Trophoblast cell (in vitro differentiated cells and primary cell): Measurements from ENCODE around the gene EMP2.

Experiments used
- DNase-seq, 2 donors: peaks; one replicate each; pipeline ENCODE4 v3.0.0-alpha.2; 2016
- H2AFZ ChIP-seq: 2 replicates; pipeline ENCODE4 v1.6.1; 2013; ENCODE audit warnings: low read length, moderate library complexity, mild to moderate bottlenecking; ENCODE audit not compliant: insufficient read depth, poor library complexity
- H2AK5ac ChIP-seq: 2 replicates; pipeline ENCODE4 v1.6.1; 2013; ENCODE audit warnings: mild to moderate bottlenecking, low read length
- H2BK120ac ChIP-seq: 2 replicates; pipeline ENCODE4 v1.6.1; 2013; ENCODE audit warnings: low read length, mild to moderate bottlenecking, moderate library complexity; ENCODE audit not compliant: insufficient read depth, poor library complexity
- H2BK12ac ChIP-seq: 2 replicates; pipeline ENCODE4 v1.6.1; 2013; ENCODE audit warnings: mild to moderate bottlenecking, low read length, moderate library complexity
- H2BK5ac ChIP-seq: 2 replicates; pipeline ENCODE4 v1.6.1; 2013; ENCODE audit warnings: low read length, low read depth, moderate library complexity, mild to moderate bottlenecking; ENCODE audit not compliant: poor library complexity
- H3K14ac ChIP-seq: 2 replicates; pipeline ENCODE4 v1.6.1; 2013; ENCODE audit warnings: mild to moderate bottlenecking, low read length
- H3K18ac ChIP-seq: 2 replicates; pipeline ENCODE4 v1.6.1; 2013; ENCODE audit warnings: mild to moderate bottlenecking, low read length
- H3K23ac ChIP-seq: 2 replicates; pipeline ENCODE4 v1.6.1; 2013; ENCODE audit warnings: low read length
- H3K27ac ChIP-seq: 2 replicates; pipeline ENCODE4 v1.5.1; 2013; ENCODE audit warnings: low read depth, mild to moderate bottlenecking, inconsistent platforms, low read length, moderate library complexity
- H3K27me3 ChIP-seq: 2 replicates; pipeline ENCODE4 v1.6.1; 2013; ENCODE audit warnings: inconsistent platforms, mild to moderate bottlenecking, low read length, moderate library complexity; ENCODE audit not compliant: insufficient read depth
- H3K36me3 ChIP-seq, 2 experiments: 1 replicate in 1 of 2; 2 replicates in 1 of 2; pipeline ENCODE4 v1.6.1; 2013; ENCODE audit warnings: low read length in 2 of 2, mild to moderate bottlenecking in 2 of 2, moderate library complexity in 1 of 2; ENCODE audit not compliant: insufficient read depth in 2 of 2, control insufficient read depth in 1 of 2
- H3K4ac ChIP-seq: 2 replicates; pipeline ENCODE4 v1.6.1; 2013; ENCODE audit warnings: low read depth, mild to moderate bottlenecking, low read length, moderate library complexity
- H3K4me1 ChIP-seq, 2 experiments: 1 replicate in 1 of 2; 2 replicates in 1 of 2; pipeline ENCODE4 v1.6.1; 2013; ENCODE audit warnings: low read length in 2 of 2, mild to moderate bottlenecking in 2 of 2, moderate library complexity in 1 of 2; ENCODE audit not compliant: insufficient read depth in 2 of 2, control insufficient read depth in 1 of 2
- H3K4me2 ChIP-seq: 2 replicates; pipeline ENCODE4 v1.6.1; 2013; ENCODE audit warnings: inconsistent platforms, mild to moderate bottlenecking, low read length, moderate library complexity
- H3K4me3 ChIP-seq: 2 replicates; pipeline ENCODE4 v1.5.1; 2013; ENCODE audit warnings: mild to moderate bottlenecking, low read depth, low read length, inconsistent platforms
- H3K79me1 ChIP-seq: one replicate; pipeline ENCODE4 v1.6.1; 2013; ENCODE audit warnings: low read length
- H3K79me2 ChIP-seq: 2 replicates; pipeline ENCODE4 v1.6.1; 2013; ENCODE audit warnings: low read length, mild to moderate bottlenecking; ENCODE audit not compliant: control insufficient read depth, insufficient read depth, poor library complexity
- H3K9ac ChIP-seq: 2 replicates; pipeline ENCODE4 v1.6.1; 2013; ENCODE audit warnings: mild to moderate bottlenecking, low read length
- H3K9me3 ChIP-seq: 2 replicates; pipeline ENCODE4 v1.6.1; 2013; ENCODE audit warnings: low read depth, mild to moderate bottlenecking, control low read depth, inconsistent platforms, low read length; ENCODE audit not compliant: insufficient read depth
- H4K12ac ChIP-seq: 2 replicates; pipeline ENCODE4 v1.6.1; 2013; ENCODE audit warnings: low read depth, mild to moderate bottlenecking, low read length, moderate library complexity
- H4K8ac ChIP-seq: 2 replicates; pipeline ENCODE4 v1.6.1; 2013; ENCODE audit warnings: low read depth, mild to moderate bottlenecking, low read length, moderate library complexity
- H4K91ac ChIP-seq: one replicate; pipeline ENCODE4 v1.6.1; 2013; ENCODE audit warnings: low read depth, mild to moderate bottlenecking, low read length, moderate library complexity
- WGBS: extraction: QIAGEN DNeasy Blood & Tissue Kit; methylation state at CpG from one replicate; pipeline ENCODE4 v1.1.7; 2013; ENCODE audit warnings: missing lambda C conversion rate; ENCODE audit not compliant: insufficient read length, insufficient coverage; ENCODE audit errors: extremely low coverage; 5-methylcytosine and 5-hydroxymethylcytosine counted together

Gene EMP2

GRCh38 chr16:10607157-10607556 lies 26.8 kb upstream of the EMP2 start:
- Histone ChIP-seq H3K4me1 (peaks cover 12 to 14% of the 10 kb centered on the region in 2 experiments), H3K9me3 (no peaks in the 10 kb centered on the region), H3K4me2 (no peak overlapping the region), H2BK120ac (no peak overlapping the region), H3K18ac (no peak overlapping the region), H2AK5ac (peak overlapping the region; percentile 44), H3K23ac (no peak overlapping the region), H2BK5ac (no peak overlapping the region), H3K36me3 (no peaks in the 10 kb centered on the region), H3K79me1 (peaks cover 14% of the 10 kb centered on the region), H2BK12ac (peak overlapping the region; percentile 47), H3K9ac (no peak overlapping the region), H4K8ac (no peak overlapping the region), H3K27ac (no peak overlapping the region), H4K91ac (no peak overlapping the region), H3K14ac (no peak overlapping the region), H4K12ac (no peak overlapping the region), H3K4me3 (no peak overlapping the region), H3K79me2 (no peaks in the 10 kb centered on the region), H2AFZ (no peak overlapping the region), H3K4ac (no peak overlapping the region), H3K27me3 (no peaks in the 10 kb centered on the region)
- no peak for DNase-seq
- no CpG with 5 or more reads among the region's 3 CpGs for WGBS

- H3K9ac ChIP-seq: no peak overlapping the region
- no peaks in the 10 kb centered on the region for H3K36me3 ChIP-seq
- H4K12ac ChIP-seq: no peak overlapping the region
- no peak overlapping the region for H3K27ac ChIP-seq
- peak overlapping the region; percentile 47 for H2BK12ac ChIP-seq
- H3K4me2 ChIP-seq: no peak overlapping the region
- no peak overlapping the region for H4K8ac ChIP-seq
- peak overlapping the region; percentile 44 for H2AK5ac ChIP-seq
- peaks cover 16 to 17% of the 10 kb centered on the region in 2 experiments for H3K4me1 ChIP-seq
- no peak overlapping the region for H3K18ac ChIP-seq
- DNase-seq: no peak
- H3K79me2 ChIP-seq: no peaks in the 10 kb centered on the region
- H3K4ac ChIP-seq: no peak overlapping the region
- WGBS: no CpG with 5 or more reads among the region's 6 CpGs
- no peak overlapping the region for H3K4me3 ChIP-seq
- H4K91ac ChIP-seq: no peak overlapping the region
- peak overlapping the region; percentile 11 for H2BK120ac ChIP-seq
- H2BK5ac ChIP-seq: no peak overlapping the region
- H3K14ac ChIP-seq: no peak overlapping the region
- H3K79me1 ChIP-seq: peaks cover 18% of the 10 kb centered on the region
- no peaks in the 10 kb centered on the region for H3K27me3 ChIP-seq
- no peak overlapping the region for H3K23ac ChIP-seq
- H2AFZ ChIP-seq: no peak overlapping the region
- no peaks in the 10 kb centered on the region for H3K9me3 ChIP-seq
These were observed 26.2 kb upstream of the EMP2 start for GRCh38 chr16:10606607-10607006.

- peaks cover 25 to 27% of the 10 kb centered on the region in 2 experiments for H3K4me1 ChIP-seq
- H3K18ac ChIP-seq: no peak overlapping the region
- no peak overlapping the region for H4K91ac ChIP-seq
- H3K23ac ChIP-seq: no peak overlapping the region
- no peak overlapping the region for H3K27ac ChIP-seq
- no peak overlapping the region for H4K8ac ChIP-seq
- no peak overlapping the region for H3K9ac ChIP-seq
- H2AK5ac ChIP-seq: no peak overlapping the region
- H2BK12ac ChIP-seq: no peak overlapping the region
- no peaks in the 10 kb centered on the region for H3K79me2 ChIP-seq
- no peaks in the 10 kb centered on the region for H3K36me3 ChIP-seq
- H3K79me1 ChIP-seq: peaks cover 27% of the 10 kb centered on the region
- no peak overlapping the region for H3K4ac ChIP-seq
- H3K9me3 ChIP-seq: no peaks in the 10 kb centered on the region
- H3K4me3 ChIP-seq: no peak overlapping the region
- no CpG with 5 or more reads among the region's 3 CpGs for WGBS
- no peak overlapping the region for H2AFZ ChIP-seq
- H3K27me3 ChIP-seq: no peaks in the 10 kb centered on the region
- H2BK120ac ChIP-seq: no peak overlapping the region
- H4K12ac ChIP-seq: no peak overlapping the region
- no peak overlapping the region for H3K4me2 ChIP-seq
- no peak overlapping the region for H2BK5ac ChIP-seq
- no peak for DNase-seq
- no peak overlapping the region for H3K14ac ChIP-seq
These were observed 25.2 kb upstream of the EMP2 start for GRCh38 chr16:10605636-10606035.

GRCh38 chr16:10601444-10602408 lies 21.3 kb upstream of the EMP2 start:
- no peaks in the 10 kb centered on the region for H3K9me3 ChIP-seq
- no peaks in the 10 kb centered on the region for H3K79me2 ChIP-seq
- no peak overlapping the region for H3K23ac ChIP-seq
- no peak overlapping the region for H3K4me3 ChIP-seq
- no peak overlapping the region for H3K9ac ChIP-seq
- no peaks in the 10 kb centered on the region for H3K36me3 ChIP-seq
- H3K4me2 ChIP-seq: peak overlapping the region; percentile 18
- H4K8ac ChIP-seq: peak overlapping the region; percentile 51
- H3K27me3 ChIP-seq: no peaks in the 10 kb centered on the region
- peak overlapping the region; percentile 26 for H2AFZ ChIP-seq
- H3K4ac ChIP-seq: peak overlapping the region; percentile 2
- no CpG with 5 or more reads among the region's 13 CpGs for WGBS
- peaks cover 26% of the 10 kb centered on the region for H3K79me1 ChIP-seq
- H3K14ac ChIP-seq: peak overlapping the region; percentile 33
- peak; percentile 70 to 80 for DNase-seq
- peak overlapping the region; percentile 65 for H2BK5ac ChIP-seq
- peak overlapping the region; percentile 60 for H3K18ac ChIP-seq
- peak overlapping the region; percentile 5 for H2AK5ac ChIP-seq
- H4K12ac ChIP-seq: no peak overlapping the region
- H2BK12ac ChIP-seq: peak overlapping the region; percentile 92
- peak overlapping the region; percentile 95 for H4K91ac ChIP-seq
- peaks cover 19 to 23% of the 10 kb centered on the region in 2 experiments for H3K4me1 ChIP-seq
- H2BK120ac ChIP-seq: peak overlapping the region; percentile 84
- peak overlapping the region; percentile 76 for H3K27ac ChIP-seq
